Activated CD4-positive, alpha-beta T cell treated with anti-CD3 and anti-CD28 coated beads, Interleukin-2, amount 50 U/mL, for 16 hours (primary cell): ENCODE measurements around the gene SAP130.
"Not testable (repeated sequence)": the region's sequence is repeated elsewhere in the genome, so short reads cannot be mapped to it uniquely, and the experiment has no call there.

ENCODE experiments used
- DNase-seq: peaks from one replicate; pipeline ENCODE4 v3.0.0-alpha.2; 2020

The SAP130 gene

GRCh38 chr2:127950264-127950663 lies 77.6 kb downstream of the SAP130 start:
- no peak for DNase-seq

GRCh38 chr2:127945281-127945680 lies 82.6 kb downstream of the SAP130 start:
- no peak for DNase-seq

- no peak for DNase-seq
Observed at GRCh38 chr2:127943186-127943585, 84.7 kb downstream of the SAP130 start.

GRCh38 chr2:127942002-127942401 lies 85.9 kb downstream of the SAP130 start:
- no peak for DNase-seq

GRCh38 chr2:127941461-127941860 lies 86.4 kb downstream of the SAP130 start:
- no peak for DNase-seq

- no peak for DNase-seq
Observed at GRCh38 chr2:127940641-127941040, 87.2 kb downstream of the SAP130 start.

- DNase-seq, result no peak
Observed at GRCh38 chr2:127935337-127935736, 92.5 kb downstream of the SAP130 start.

GRCh38 chr2:127932199-127932876 lies 95.5 kb downstream of the SAP130 start:
- DNase-seq, result no peak

- no peak for DNase-seq
Observed at GRCh38 chr2:127929449-127929848, 98.4 kb downstream of the SAP130 start.

GRCh38 chr2:127927384-127927783 lies 100.5 kb downstream of the SAP130 start:
- DNase-seq, result no peak

GRCh38 chr2:127917916-127918315 lies 109.9 kb downstream of the SAP130 start:
- no peak for DNase-seq

- no peak for DNase-seq
Observed at GRCh38 chr2:127913808-127914457, 113.9 kb downstream of the SAP130 start.

GRCh38 chr2:127911737-127912136 lies 116.1 kb downstream of the SAP130 start:
- no peak for DNase-seq

- DNase-seq, result no peak
Observed at GRCh38 chr2:127910415-127910814, 117.4 kb downstream of the SAP130 start.

- no peak for DNase-seq
Observed at GRCh38 chr2:127909019-127909418, 118.8 kb downstream of the SAP130 start.

GRCh38 chr2:127907733-127908400 lies 120.0 kb downstream of the SAP130 start:
- DNase-seq, result not testable (repeated sequence)

- no peak for DNase-seq
Observed at GRCh38 chr2:127906206-127906926, 121.5 kb downstream of the SAP130 start.

GRCh38 chr2:127901339-127902056 lies 126.4 kb downstream of the SAP130 start:
- no peak for DNase-seq

GRCh38 chr2:127897531-127898211 lies 130.2 kb downstream of the SAP130 start:
- no peak for DNase-seq

GRCh38 chr2:127893494-127893893 lies 134.4 kb downstream of the SAP130 start:
- DNase-seq, result no peak

- no peak for DNase-seq
Observed at GRCh38 chr2:127893033-127893432, 134.8 kb downstream of the SAP130 start.

GRCh38 chr2:127891811-127892210 lies 136.0 kb downstream of the SAP130 start:
- no peak for DNase-seq
